Activated CD4-positive, alpha-beta T cell treated with anti-CD3 and anti-CD28 coated beads, Interleukin-2, amount 10 ng/mL, durations not matched to agents 7 days and 5 days (primary cell): Measurements from ENCODE around the gene CYP19A1. TPM values are rescaled to one million over a fixed set of nuclear protein-coding genes. Genes with fewer than 3 reads are reported as not detected.

Source experiments
- CTCF ChIA-PET: fragments of 350-600 bp; sonication (Branson Sonifier 250); formaldehyde crosslinking; loops from one replicate; lab custom pipeline; 2021; ENCODE audit warnings: antibody characterized with exemption; lab: Charles Lee
- POLR2A ChIA-PET: fragments of 350-600 bp; sonication (Branson Sonifier 250); formaldehyde crosslinking; loops from one replicate; lab custom pipeline; 2021; ENCODE audit warnings: antibody characterized with exemption; lab: Charles Lee
- DNase-seq: peaks from one replicate; pipeline ENCODE4 v3.0.0-alpha.2; 2020
- H3K27ac Mint-ChIP-seq: one replicate; pipeline ENCODE4 v1.8.0; 2021; ENCODE audit warnings: mild to moderate bottlenecking, moderate library complexity, mixed read lengths
- H3K27me3 Mint-ChIP-seq: one replicate; pipeline ENCODE4 v1.8.0; 2021; ENCODE audit warnings: mixed read lengths
- H3K36me3 Mint-ChIP-seq: one replicate; pipeline ENCODE4 v1.8.0; 2021; ENCODE audit warnings: low read depth, mixed read lengths
- H3K4me1 Mint-ChIP-seq: one replicate; pipeline ENCODE4 v1.8.0; 2021; ENCODE audit warnings: mixed read lengths
- H3K4me3 Mint-ChIP-seq: one replicate; pipeline ENCODE4 v1.8.0; 2021; ENCODE audit warnings: mild to moderate bottlenecking, moderate library complexity, mixed read lengths
- H3K9me3 Mint-ChIP-seq: one replicate; pipeline ENCODE4 v1.8.0; 2021; ENCODE audit warnings: mixed read lengths
- total RNA-seq, 2 experiments: library from RNA; stranded (reverse); gene quantifications; one replicate each; pipeline ENCODE4 v1.2.3, GENCODE V29; 2021

The CYP19A1 gene
- total RNA-seq, 2 experiments from 2014 or later, result not detected

DNA sequence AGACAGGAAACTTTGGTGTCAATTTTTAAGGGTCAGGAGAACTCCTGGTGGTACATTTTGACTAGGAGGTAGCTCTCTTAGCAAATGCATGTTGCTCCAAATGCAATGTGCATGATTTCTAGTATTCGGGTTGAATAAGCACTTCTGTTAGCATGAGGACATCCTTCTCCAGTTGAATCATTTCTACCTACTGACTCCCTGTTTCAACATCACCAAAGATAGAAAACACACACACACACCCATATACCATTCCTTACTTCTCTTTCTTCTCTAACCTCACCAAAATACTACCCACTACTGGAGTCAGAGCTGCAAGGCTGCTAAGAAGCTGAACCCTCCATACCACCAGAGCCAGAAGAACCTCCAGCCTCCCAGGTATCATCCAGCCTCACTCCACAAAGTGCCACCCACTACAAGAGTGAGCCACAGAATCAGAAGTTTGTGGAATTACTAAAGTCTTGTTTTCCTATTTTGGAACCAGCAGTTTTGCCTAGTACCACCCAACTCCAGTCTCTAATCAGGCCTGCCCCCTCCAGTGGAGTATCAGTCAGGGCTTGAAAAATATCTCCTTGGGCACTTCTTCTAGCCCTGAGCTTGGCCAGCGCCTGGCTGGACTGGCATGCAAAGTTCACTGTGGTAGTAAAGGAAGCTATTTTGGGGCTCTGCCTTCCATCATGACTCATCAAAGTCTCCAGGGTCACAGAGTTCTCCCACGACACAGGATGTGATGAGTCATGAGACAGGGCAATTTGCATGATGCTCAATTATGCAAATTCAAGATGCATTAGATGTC lies 110.3 kb downstream of the CYP19A1 start:
- Mint-ChIP-seq H3K4me1 (peaks cover 6% of the 10 kb centered on the region), H3K4me3 (no peak overlapping the region), H3K36me3 (no peaks in the 10 kb centered on the region), H3K27me3 (peaks cover 4% of the 10 kb centered on the region), H3K27ac (no peak overlapping the region), H3K9me3 (no peaks in the 10 kb centered on the region)
- ChIA-PET CTCF (interaction anchor here (0.9 to 2.7 kb wide), 2 partner anchors 12 to 15 kb away, joined by 3 to 6 read pairs; no protein-coding TSS in a partner anchor), POLR2A (no interaction called here)
- peak; percentile 26 for DNase-seq

DNA sequence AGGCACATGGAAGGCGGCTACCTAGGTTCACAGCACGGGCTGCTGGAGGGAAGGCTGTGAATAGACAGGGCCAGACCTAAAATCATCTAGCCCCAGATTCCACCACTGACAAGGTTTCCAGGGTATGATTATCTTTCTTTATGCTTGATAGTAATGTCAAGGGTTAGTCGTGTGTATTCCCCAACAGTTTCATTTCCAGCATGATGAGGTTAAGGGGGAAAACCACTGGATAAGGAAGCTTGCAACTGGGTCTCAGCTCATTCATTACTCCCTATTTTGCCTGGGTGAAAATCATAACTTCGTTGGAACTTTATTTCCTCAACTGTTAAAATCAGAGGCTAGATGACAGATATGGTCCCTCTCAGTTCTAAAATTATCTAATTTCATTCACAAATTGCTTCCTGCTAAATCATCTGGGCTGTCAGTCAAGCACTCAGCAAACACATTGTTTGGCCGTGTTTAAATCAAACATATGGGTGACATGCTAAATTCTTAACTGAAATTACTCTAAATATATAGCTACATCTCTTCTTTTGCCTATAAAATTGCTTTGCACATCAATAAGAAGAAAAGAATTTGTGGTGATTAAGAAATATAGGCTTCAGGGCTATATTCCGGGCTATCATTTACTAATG lies 111.7 kb downstream of the CYP19A1 start:
- peaks cover 6% of the 10 kb centered on the region for H3K4me1 Mint-ChIP-seq
- POLR2A ChIA-PET, result no interaction called here
- H3K4me3 Mint-ChIP-seq, result no peak overlapping the region
- no peak for DNase-seq
- H3K9me3 Mint-ChIP-seq, result no peaks in the 10 kb centered on the region
- CTCF ChIA-PET, result interaction anchor here (0.6 to 2.7 kb wide), 2 partner anchors 16 to 285 kb away, joined by 3 to 6 read pairs; no protein-coding TSS in a partner anchor
- no peak overlapping the region for H3K27ac Mint-ChIP-seq
- peaks cover 4% of the 10 kb centered on the region for H3K27me3 Mint-ChIP-seq
- no peaks in the 10 kb centered on the region for H3K36me3 Mint-ChIP-seq

DNA sequence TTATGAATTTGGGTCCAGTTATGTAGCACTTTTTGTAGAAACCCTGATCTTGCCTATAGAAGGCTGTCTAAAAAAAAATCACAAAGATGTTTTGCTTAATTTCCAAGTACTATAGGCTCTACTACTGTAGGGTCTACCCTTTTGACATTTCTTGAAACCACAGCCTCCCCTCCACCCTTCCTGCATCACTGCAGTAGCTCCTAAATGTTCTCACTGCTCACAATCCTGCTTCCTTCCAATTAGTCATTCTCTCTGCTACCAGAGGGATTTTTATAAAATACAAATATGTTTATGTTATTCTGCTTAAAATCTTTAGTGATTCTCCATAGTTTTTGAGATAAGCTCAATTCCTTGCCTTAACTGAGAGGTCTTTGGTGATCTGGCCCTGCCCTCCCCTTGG lies 114.0 kb downstream of the CYP19A1 start:
- no peaks in the 10 kb centered on the region for H3K9me3 Mint-ChIP-seq
- H3K4me3 Mint-ChIP-seq, result no peak overlapping the region
- no peak overlapping the region for H3K27ac Mint-ChIP-seq
- no peaks in the 10 kb centered on the region for H3K36me3 Mint-ChIP-seq
- ChIA-PET POLR2A (no interaction called here), CTCF (no interaction called here)
- peaks cover 9% of the 10 kb centered on the region for H3K27me3 Mint-ChIP-seq
- peaks cover 6% of the 10 kb centered on the region for H3K4me1 Mint-ChIP-seq
- DNase-seq, result no peak

GRCh38 chr15:51223771-51224229 lies 114.6 kb downstream of the CYP19A1 start:
- Mint-ChIP-seq H3K9me3 (no peaks in the 10 kb centered on the region), H3K4me3 (no peak overlapping the region), H3K27ac (no peak overlapping the region), H3K27me3 (peaks cover 9% of the 10 kb centered on the region), H3K4me1 (peaks cover 6% of the 10 kb centered on the region), H3K36me3 (no peaks in the 10 kb centered on the region)
- CTCF ChIA-PET, result no interaction called here
- DNase-seq, result no peak
- POLR2A ChIA-PET, result no interaction called here

DNA sequence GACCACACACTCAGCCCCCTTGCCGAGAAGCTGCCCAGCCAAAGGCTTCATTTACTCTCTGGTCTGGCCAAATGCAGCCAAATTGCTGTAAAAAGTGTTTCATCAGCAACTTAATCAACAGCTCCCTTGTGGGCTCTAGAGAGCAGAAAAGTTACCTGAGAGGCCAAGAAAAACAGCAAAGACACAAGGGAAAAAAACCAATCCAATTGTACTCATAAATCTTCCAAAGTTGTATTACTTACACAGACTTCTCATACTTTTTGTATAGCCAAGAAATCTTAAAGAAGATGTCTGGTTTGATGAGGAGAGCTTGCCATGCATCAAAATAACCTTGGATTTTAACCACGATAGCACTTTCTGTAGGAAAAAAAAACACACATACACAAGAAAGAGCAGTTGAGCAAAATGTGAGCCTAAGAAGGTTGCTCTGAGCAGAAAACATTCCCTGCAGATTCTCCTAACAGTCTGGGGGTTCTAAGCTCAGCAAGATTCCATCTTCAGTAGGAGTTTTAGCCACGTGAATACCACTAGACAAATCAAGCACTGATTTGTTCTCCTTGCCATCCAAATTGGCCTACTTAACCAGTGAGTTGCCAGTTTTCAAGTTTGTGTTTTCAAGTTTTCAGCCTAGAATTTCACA lies 120.0 kb downstream of the CYP19A1 start:
- CTCF ChIA-PET, result no interaction called here
- POLR2A ChIA-PET, result no interaction called here
- H3K27me3 Mint-ChIP-seq, result peaks cover 20% of the 10 kb centered on the region
- no peak overlapping the region for H3K27ac Mint-ChIP-seq
- H3K9me3 Mint-ChIP-seq, result no peaks in the 10 kb centered on the region
- no peaks in the 10 kb centered on the region for H3K36me3 Mint-ChIP-seq
- H3K4me1 Mint-ChIP-seq, result no peaks in the 10 kb centered on the region
- no peak overlapping the region for H3K4me3 Mint-ChIP-seq
- no peak for DNase-seq

- CTCF ChIA-PET, result no interaction called here
- Mint-ChIP-seq H3K4me1 (no peaks in the 10 kb centered on the region), H3K27ac (no peak overlapping the region), H3K9me3 (no peaks in the 10 kb centered on the region), H3K36me3 (no peaks in the 10 kb centered on the region), H3K4me3 (no peak overlapping the region), H3K27me3 (peaks cover 18% of the 10 kb centered on the region)
- POLR2A ChIA-PET, result no interaction called here
- DNase-seq, result no peak
Measured at GRCh38 chr15:51212909-51213308, 125.5 kb downstream of the CYP19A1 start.

DNA sequence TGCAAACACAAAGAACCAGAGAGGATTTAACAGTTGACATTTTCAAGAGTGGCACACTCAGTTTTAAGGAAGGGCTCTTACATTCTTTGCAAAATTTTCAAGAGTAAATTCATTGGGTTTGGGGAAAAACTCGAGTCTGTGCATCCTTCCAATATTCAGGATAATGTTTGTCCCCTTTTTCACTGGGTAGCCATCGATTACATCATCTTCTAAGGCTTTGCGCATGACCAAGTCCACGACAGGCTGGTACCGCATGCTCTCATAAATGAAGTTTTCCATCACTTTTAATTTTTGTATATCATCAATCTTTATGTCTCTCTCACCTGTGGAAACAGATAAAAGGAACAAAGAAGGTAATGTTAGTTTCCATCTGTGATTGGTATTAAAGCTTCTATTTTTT lies 126.2 kb downstream of the CYP19A1 start:
- no peak overlapping the region for H3K4me3 Mint-ChIP-seq
- H3K36me3 Mint-ChIP-seq, result no peaks in the 10 kb centered on the region
- POLR2A ChIA-PET, result no interaction called here
- H3K9me3 Mint-ChIP-seq, result no peaks in the 10 kb centered on the region
- H3K4me1 Mint-ChIP-seq, result no peaks in the 10 kb centered on the region
- peaks cover 16% of the 10 kb centered on the region for H3K27me3 Mint-ChIP-seq
- H3K27ac Mint-ChIP-seq, result no peak overlapping the region
- CTCF ChIA-PET, result interaction anchor here (1.5 kb wide), 1 partner anchor 13 kb away, joined by 4 read pairs; no protein-coding TSS in a partner anchor
- DNase-seq, result no peak

- Mint-ChIP-seq H3K27ac (no peak overlapping the region), H3K27me3 (peaks cover 14% of the 10 kb centered on the region), H3K4me3 (no peak overlapping the region), H3K36me3 (no peaks in the 10 kb centered on the region), H3K4me1 (no peaks in the 10 kb centered on the region), H3K9me3 (no peaks in the 10 kb centered on the region)
- ChIA-PET POLR2A (no interaction called here), CTCF (interaction anchor here (1.0 kb wide), 1 partner anchor 9 kb away, joined by 3 read pairs; no protein-coding TSS in a partner anchor)
- no peak for DNase-seq
Measured at GRCh38 chr15:51205050-51205975, 133.1 kb downstream of the CYP19A1 start.

- no peak overlapping the region for H3K4me3 Mint-ChIP-seq
- no peak for DNase-seq
- H3K4me1 Mint-ChIP-seq, result no peaks in the 10 kb centered on the region
- CTCF ChIA-PET, result interaction anchor here (1.3 kb wide), 1 partner anchor 11 kb away, joined by 4 read pairs; no protein-coding TSS in a partner anchor
- H3K9me3 Mint-ChIP-seq, result no peaks in the 10 kb centered on the region
- POLR2A ChIA-PET, result no interaction called here
- no peaks in the 10 kb centered on the region for H3K36me3 Mint-ChIP-seq
- peaks cover 10% of the 10 kb centered on the region for H3K27me3 Mint-ChIP-seq
- no peak overlapping the region for H3K27ac Mint-ChIP-seq
Measured at GRCh38 chr15:51203797-51204196, 134.6 kb downstream of the CYP19A1 start.

DNA sequence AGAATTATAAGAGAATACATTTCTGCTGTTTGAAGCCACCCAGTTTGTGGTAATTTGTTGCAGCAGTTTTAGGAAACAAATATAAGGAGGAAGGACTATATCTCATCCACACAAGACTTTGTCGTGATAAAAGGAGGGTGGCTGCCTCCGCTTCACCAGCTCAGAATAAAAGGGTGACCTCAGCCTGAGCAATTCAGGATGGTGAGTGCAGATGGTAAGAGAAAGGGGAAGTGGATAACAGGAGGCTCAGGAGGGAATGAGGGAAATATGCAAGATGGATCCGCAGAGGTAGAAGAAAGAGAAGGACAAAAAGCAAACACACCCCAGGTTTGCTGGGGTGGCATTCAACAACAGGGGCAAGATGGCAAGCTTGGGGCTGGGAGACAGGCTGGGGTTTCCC lies 135.6 kb downstream of the CYP19A1 start:
- DNase-seq, result no peak
- peaks cover 14% of the 10 kb centered on the region for H3K27me3 Mint-ChIP-seq
- H3K4me3 Mint-ChIP-seq, result no peak overlapping the region
- POLR2A ChIA-PET, result no interaction called here
- no peaks in the 10 kb centered on the region for H3K4me1 Mint-ChIP-seq
- CTCF ChIA-PET, result interaction anchor here (0.8 kb wide), 1 partner anchor 18 kb away, joined by 3 read pairs; no protein-coding TSS in a partner anchor
- no peak overlapping the region for H3K27ac Mint-ChIP-seq
- no peaks in the 10 kb centered on the region for H3K36me3 Mint-ChIP-seq
- no peaks in the 10 kb centered on the region for H3K9me3 Mint-ChIP-seq

- DNase-seq, result no peak
- Mint-ChIP-seq H3K27ac (no peak overlapping the region), H3K4me3 (no peak overlapping the region), H3K36me3 (no peaks in the 10 kb centered on the region), H3K4me1 (no peaks in the 10 kb centered on the region), H3K27me3 (peaks cover 21% of the 10 kb centered on the region), H3K9me3 (no peaks in the 10 kb centered on the region)
- CTCF ChIA-PET, result no interaction called here
- POLR2A ChIA-PET, result no interaction called here
Measured at GRCh38 chr15:51201581-51201980, 136.8 kb downstream of the CYP19A1 start.

- CTCF ChIA-PET, result no interaction called here
Measured at GRCh38 chr15:51200792-51201191, 137.6 kb downstream of the CYP19A1 start.

More at GRCh38 chr15:51200792-51201191, 137.6 kb downstream of the CYP19A1 start:
- no peaks in the 10 kb centered on the region for H3K4me1 Mint-ChIP-seq
- no peak overlapping the region for H3K27ac Mint-ChIP-seq
- no peak for DNase-seq
- POLR2A ChIA-PET, result no interaction called here
- peaks cover 18% of the 10 kb centered on the region for H3K27me3 Mint-ChIP-seq
- H3K36me3 Mint-ChIP-seq, result no peaks in the 10 kb centered on the region
- no peak overlapping the region for H3K4me3 Mint-ChIP-seq
- no peaks in the 10 kb centered on the region for H3K9me3 Mint-ChIP-seq
